ENCODE measurements around the gene SLC15A5.

Gene SLC15A5

DNA sequence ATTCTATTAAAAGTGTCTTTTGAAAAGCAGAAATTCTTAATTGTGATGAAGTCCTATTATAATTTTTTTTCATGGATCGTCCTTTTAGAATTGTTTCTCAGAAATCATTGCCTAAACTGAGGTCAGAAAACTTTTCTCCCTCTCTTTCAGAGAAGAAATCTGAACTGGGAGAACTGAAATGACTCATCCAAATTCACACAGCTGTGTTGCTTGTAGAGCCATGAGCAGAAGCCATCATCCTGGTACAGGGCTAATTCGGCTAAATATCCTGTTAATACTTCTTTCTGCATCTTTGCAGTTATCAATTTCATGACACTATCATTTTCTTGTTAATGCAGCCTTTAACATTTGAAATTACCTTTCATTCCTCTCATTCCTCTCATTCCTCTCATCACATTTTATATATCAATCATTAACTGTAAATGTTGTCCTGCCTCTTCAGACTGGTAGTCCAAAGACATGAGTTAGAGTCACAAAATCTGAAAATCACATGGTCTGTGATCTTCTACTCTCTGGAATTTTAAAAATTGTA is 15.5 kb downstream of the SLC15A5 start:
- DNase-seq (ENCODE audit: low read depth in 2 of 2): no peak

DNA sequence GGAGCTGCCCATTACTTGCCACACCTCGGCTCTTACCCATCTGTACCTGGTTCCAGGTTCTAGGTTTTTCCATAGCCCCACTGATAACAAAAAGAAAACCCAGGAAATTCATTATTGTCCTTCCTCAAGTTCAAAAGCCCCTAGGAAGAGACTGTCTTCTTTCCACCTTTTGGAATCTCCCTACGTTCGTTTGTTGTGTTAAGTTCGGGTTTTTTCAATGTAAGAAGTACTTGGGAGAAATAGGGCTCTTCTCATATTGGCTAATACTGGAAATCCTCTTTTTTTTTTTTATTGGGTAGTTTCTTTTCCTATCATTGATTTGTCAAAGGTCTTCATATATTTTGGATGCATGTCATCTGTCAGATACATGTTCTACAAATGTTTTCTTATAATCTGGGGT is 17.3 kb downstream of the SLC15A5 start:
- DNase-seq (ENCODE audit: low read depth in 2 of 2): no peak

DNA sequence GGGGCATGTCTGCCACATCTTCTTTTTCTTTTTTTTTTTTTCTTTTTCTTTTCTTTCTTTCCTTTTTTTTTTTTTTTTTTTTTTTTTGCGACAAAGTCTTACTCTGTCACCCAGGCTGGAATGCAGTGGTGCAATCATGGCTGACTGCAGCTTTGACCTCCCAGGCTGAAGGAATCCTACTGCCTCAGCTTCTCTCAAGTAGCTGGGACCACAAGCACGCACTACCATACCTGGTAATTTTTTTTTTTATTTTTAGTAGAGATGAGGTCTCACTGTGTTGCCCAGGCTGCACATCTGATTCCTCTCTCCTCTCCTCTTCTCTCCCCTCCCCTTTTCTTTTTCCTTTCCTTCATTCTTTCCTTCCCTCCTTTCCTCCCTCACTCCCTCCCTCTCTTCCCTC is 18.5 kb downstream of the SLC15A5 start:
- DNase-seq (ENCODE audit: low read depth in 2 of 2): no peak

DNA sequence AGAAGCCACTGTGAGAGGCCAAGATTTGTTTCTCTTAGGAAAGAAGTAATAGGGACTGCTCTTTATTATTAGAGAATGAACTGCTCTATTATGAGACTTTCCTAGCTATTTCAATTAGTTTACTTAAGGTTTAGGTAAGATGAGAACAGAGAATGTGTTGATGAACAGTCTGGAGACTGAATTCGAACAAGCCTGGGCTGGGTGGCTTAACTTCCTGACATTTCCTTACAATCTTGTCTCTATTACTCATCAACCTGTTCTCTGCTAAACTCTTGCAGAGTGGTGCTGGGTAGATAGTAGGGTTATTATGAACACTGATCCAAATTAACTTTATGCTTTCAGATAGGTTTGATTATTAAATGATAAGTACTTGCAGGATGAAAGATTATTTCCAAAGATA is 31.2 kb downstream of the SLC15A5 start:
- no peak for DNase-seq (ENCODE audit: low read depth in 2 of 2)

DNA sequence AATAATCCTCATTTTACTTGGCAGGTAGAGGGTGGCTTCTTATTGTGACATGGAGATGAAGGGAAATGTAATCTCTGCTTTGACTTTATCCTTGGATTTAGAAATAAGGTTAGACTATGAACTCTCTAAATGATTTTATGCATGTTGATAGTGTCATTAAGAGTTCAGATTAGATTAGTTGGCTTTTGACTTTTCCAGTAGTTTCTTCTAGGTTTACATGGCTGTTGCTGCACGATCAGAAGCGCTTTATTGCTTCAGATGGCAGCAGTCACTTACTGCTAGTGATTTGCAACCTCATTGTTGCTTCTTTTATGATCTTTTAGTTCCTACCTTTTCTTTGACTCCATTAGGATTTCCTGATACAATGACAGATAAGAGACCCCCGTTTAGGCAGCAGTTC is 32.3 kb downstream of the SLC15A5 start:
- DNase-seq (ENCODE audit: low read depth in 2 of 2): no peak

DNA sequence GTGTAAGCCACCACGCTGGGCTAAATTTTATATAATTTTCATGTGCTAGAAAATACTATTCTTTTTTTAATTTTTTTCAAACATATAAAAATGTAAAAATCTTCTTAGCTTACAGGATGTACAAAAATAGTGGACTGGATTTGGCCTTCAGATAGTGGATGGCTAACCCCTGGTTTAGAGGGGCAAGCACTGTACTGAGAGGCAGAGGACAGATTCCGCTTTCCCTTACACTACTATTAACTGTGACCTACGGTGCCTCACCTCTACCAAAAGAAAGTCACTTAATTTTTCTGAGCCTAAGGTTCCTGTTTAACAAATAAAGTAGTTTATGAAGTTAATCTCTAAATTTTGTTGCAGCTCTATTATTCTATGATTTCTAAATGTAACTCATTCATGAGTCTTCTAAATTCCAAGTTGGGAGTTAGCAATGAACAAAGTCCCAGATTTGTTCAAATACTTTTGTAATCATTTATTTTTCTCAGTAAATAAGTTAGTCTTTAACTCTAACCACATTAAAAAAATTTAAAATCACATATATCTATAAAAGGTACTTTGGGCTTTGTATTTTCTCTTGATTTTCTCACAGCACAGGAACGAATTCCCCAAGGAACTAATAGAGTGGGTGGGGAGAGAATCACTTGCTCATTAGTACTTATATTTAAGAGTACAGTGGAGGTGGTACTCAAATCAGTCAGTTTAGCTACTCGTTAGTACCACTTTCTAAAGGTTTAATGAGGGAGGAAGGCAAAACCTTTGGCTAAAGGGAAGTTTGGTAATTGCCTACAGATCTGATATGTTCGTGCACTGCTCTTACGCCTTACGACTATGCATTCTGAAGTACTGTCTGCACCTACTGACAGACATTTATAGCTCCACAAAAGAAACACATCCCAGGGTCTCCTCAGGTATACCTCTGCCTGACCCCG is 33.7 kb downstream of the SLC15A5 start:
- DNase-seq (ENCODE audit: low read depth in 2 of 2): no peak

DNA sequence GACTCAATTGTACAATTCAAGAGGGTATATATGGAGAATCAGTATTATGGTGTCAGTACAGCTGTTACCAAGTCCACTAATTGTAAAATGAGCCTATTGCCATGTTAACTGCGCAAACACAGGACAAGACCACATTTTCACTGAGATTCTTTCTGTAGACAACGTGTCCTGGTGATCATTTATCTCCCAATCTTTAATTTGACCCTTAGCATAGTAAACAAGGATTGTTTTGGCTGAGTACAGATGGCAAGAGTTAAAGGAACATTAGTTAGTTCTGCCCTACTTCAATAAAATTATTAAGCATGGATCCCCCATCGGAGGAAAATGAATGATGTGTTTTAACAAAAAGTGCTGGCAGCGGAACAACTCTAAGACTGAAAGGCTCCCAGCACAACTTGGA is 36.1 kb downstream of the SLC15A5 start:
- DNase-seq (ENCODE audit: low read depth in 2 of 2): no peak

DNA sequence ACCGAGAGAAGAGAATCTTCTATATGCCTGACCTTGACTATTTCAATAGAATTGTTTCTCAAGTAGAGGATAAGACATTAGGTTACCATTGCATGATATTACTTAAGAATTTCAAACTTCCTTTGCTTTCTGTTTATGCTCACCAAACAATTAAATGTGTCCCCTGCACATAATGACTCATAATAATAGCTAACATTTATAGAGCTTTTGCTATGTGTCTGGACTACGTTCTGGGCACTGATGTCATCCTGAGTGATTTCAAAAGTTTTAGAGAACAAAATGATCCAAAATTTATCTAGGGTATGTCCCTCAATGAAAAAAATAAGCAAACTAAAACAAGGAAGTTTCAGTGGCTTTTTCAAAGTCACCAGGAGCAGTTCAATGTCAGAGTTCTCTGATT is 38.8 kb downstream of the SLC15A5 start:
- no peak for DNase-seq (ENCODE audit: low read depth in 2 of 2)

DNA sequence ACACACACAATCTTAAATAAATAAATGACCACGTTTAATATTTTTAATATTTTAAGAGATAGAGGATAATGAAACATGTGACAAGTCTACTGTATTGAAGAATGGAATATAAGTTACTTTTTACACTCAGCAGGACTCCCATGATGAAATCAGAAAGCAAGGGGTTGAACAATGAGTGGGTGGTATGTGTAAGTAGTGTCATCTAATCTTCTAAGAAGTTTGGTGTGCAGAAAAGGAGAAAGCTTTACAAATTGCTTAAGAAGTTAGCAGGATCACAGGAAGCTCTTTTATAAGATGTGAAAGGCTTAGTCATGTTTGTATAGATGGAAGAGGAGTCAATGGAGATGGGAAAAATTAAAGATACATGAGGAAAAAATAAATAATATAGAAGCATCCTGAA is 47.8 kb downstream of the SLC15A5 start:
- no peak for DNase-seq (ENCODE audit: low read depth in 2 of 2)

DNA sequence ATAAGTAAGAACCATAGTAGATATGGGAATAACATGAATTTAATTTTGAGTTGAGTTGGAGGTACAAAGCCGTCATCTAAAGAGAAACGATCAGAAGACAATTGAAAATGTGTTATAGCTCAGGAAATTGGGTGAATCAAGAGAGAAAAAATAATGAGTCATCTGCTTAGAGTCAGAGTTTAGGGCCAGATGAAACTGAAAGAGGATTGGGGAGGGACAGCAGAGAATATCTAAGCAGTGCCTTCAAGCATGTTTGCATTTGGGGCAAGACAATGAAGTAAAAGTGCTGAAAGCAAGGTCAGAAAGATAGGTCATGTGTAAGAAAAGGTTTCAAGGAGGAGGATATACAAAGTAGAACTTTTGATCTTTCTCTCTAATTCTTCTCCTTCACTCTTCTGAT is 49.4 kb downstream of the SLC15A5 start:
- no peak for DNase-seq (ENCODE audit: low read depth in 2 of 2)

DNA sequence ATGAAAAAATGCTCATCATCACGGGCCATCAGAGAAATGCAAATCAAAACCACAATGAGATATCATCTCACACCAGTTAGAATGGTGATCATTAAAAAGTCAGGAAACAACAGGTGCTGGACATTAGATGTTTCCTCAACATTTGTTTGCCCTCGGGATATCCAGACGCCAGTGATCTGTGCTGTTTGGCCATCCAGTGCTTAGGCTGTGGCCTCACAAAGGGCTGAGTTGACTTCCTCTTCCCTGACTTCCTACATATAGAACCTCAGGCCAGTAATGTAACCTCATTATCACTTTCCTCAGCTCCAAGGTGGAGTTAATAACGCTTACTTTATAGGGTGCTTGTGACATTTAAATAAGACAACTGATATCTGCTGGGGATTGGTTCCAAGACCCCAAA is 51.8 kb downstream of the SLC15A5 start:
- no peak for DNase-seq (ENCODE audit: low read depth in 2 of 2)

DNA sequence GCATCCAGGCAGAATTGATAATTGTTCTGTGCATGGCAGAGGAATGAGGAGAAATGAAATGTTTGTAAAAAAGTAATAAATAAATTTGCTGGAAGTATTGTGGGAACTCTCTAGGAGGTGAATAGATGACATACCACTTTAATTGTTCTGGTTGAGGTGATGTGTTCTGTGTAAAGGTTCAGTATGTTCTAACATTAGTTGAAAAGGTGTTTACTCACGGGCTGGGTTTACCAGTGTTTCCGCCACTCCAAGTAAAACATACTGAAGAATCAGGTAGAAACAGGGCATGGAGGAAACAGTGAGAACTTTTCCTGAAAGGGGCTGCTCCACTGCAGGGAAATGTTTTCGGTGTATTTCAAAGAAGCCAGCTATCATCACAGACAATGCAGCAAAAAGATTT is 53.3 kb downstream of the SLC15A5 start:
- DNase-seq (ENCODE audit: low read depth in 2 of 2): no peak

DNA sequence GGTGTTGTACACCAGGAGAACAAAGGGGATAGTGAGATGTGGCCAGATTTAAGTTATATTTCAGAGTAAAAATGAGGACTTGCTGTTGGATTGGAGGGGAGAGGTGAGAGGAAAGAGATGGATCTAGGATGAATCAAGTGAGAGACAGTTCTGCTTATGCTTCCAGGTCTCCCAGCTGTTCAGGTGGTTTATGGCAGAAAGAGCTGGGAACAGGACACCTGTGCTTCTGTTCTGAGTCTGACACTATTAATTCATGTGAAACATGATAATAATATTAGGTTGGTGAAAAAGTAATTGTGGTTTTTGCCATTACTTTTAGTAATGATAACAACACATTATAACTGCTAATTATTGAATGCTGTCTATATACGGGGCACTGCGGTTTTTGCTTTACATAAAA is 55.7 kb downstream of the SLC15A5 start:
- DNase-seq (ENCODE audit: low read depth in 2 of 2): no peak

DNA sequence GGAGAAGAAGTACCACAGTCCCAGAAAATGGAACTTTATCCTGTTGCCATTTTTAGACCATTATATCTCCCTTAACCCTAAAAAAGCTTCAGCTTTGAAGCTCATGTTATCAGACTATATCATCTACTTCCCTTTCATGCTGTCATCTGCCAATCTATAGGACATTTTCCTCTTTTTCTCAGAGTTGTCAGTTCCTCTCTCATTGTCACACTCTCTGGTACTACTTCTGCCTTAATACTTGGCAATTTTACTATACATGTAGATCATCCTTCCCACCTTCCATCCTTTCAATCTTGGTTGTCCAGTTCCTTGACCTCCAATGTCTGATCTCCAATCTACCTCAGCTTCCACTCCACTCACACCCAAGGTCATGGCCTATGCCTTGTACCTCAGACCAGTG is 57.4 kb downstream of the SLC15A5 start:
- DNase-seq (ENCODE audit: low read depth in 2 of 2): no peak

DNA sequence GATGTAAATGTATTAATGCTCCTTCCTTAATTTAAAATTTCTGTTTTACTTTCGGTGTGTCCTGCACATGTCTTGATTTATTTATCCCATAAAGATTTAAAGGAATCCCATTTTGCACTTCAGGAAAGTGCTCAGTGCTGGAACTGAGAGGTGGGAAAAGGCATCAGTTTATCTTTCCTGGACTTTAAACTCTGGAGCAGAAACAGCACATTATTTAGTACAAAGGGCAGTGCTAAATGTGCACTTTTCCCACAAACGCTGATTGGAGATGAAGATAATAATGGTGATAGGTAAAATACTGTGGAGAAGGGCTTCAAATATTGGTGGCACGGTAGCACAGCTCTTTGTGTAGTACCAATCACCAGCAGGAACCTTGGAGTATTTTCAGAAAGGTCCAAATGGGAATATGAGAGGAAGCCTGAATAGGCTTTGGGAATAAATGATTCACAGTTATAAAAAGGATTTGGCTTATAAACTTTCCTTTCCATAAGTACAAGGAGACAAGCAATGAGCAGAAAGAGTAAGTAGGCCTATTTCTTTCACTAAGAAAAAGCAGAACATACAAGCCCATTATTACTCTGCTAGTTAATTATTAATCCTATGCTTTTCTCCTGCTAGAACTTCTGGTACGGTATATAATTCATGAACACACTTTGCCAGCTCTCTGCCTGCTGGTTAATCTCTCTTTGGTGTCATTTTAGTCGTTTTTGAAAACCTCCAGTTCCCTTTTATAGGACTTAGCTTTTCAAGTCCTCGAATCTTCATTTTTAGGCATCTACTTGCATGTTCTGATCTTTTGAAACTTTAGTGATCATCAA is 58.3 kb downstream of the SLC15A5 start:
- DNase-seq (ENCODE audit: low read depth in 2 of 2): no peak

DNA sequence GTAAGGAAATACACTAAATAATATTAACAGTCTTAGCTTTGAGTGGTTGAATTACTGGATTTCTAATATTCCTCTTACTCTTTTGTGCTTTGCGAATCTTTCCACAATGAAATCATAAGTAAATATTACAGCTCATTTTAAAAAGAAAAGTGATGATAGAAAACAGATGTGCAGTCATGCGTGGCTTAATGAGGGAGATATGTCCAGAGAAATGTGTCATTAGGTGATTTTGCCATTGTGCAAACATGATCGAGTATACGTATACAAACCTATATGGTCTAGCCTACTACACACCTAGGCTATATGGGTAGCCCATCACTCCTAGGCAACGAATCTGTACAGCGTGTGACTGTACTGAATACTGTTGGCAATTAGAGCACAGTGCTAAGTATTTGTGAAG is 59.3 kb downstream of the SLC15A5 start:
- DNase-seq (ENCODE audit: low read depth in 2 of 2): no peak

DNA sequence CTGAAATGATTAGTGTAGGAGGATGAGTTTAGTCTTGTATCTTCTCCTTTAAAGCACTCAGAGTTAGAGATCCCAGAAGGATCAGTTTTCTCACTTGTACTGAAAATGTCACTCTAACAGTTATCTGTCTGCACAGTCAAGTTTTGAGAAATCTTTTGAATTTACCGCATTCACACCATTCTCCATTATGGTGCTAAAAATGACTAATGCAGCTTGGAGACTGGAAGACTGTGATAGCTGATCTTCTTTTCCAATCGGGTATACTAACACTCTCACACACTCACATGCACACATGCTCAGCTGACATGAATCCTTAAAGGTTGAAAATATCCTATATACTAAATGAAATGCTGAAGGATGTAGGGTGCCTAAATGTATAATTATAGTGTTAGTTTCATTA is 65.8 kb downstream of the SLC15A5 start:
- DNase-seq (ENCODE audit: low read depth in 2 of 2): no peak

DNA sequence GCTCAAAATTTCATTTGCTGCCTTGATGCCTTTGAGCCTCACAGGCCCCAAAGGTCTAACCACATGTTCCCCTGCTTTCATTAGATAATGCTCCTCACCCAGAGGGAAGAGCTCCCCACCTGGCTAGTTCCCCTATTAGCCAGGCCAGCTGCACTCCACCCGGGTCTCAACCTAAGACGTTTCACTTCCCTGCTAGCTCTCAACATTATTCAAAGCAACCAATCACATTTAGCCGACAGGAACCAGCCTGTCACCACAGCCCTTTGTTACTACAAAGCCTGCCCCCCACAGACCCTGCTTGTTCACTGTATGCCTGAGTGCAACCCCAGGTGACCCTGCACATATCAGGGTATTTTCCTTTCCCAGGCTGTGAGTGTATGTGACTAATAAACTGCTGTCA is 78.6 kb downstream of the SLC15A5 start:
- DNase-seq (ENCODE audit: low read depth in 2 of 2): no peak

DNA sequence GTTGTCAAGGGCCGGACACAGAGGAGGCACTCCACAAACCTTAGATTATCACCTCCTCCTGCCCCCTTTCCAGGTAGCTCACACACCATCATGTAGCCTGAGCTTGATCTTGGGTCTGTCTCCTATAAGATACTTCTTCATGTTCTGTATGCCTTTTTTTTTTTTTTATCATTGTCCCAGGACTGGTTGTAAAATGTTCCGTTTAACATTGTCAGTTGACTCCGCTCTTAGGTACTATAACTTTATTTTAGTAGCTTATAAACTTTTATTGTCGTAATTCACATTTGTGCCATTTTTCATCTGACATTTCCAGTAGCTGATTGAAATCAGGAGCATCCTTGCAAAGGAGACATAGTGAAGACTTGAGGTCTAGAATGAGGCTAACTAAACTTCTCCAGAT is 79.9 kb downstream of the SLC15A5 start:
- no peak for DNase-seq (ENCODE audit: low read depth in 2 of 2)

DNA sequence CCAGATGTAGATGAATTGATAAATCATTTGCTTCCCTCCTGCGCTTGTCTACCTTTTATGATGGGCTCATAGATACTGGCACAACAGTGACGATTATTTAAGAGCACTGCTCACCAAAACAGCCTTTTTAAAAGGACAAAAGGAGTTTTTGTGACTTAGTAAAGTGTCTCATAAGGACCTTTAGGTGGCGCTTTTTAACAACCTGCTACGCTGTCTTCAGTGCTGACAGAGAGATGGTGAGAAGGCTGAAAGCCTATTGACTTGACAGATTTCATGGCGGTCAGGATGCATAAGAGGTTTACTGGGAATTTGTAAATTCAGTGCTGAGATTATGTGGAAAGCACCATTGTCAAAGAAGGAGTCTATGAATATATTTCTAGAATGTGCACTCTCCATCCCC is 87.6 kb downstream of the SLC15A5 start:
- no peak for DNase-seq (ENCODE audit: low read depth in 2 of 2)

DNA sequence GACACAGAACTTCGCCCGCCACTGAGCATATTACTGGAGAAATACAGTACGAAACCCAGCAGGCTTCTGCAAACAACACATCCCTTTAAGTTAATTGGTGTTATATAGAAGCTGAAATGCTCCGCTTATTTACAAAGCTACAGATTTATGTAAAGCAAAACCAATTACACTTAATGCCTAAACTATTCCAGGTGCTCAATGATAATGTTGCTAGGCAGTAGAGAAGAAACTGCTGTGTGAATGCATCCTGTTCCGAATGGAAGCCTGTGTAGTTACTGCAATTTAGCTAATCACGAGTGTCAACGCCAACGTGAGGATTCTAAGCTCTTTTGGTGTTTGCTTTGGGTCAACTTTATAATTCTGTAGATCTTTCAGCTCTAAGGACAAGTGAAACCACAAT is 89.8 kb downstream of the SLC15A5 start:
- DNase-seq (ENCODE audit: low read depth in 2 of 2): no peak

DNA sequence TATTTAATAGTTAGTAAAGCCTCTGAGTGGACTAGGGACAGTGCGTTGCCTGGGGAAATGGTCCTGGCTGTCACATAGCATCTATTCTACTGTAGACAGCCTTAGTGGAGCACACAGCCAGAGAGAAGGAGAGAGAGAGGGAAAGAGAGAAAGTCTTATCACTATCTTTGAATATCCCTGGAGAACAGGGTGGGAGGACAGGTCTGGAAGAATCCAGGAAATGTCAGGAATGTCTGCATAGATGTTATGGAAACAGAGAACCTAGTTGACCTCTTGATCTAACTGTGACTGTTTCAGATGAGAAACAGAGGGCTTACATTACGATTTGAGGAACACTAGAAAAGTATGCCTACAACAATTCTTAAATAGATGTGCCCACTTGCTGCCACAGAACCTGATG is 92.8 kb downstream of the SLC15A5 start:
- DNase-seq (ENCODE audit: low read depth in 2 of 2): no peak

DNA sequence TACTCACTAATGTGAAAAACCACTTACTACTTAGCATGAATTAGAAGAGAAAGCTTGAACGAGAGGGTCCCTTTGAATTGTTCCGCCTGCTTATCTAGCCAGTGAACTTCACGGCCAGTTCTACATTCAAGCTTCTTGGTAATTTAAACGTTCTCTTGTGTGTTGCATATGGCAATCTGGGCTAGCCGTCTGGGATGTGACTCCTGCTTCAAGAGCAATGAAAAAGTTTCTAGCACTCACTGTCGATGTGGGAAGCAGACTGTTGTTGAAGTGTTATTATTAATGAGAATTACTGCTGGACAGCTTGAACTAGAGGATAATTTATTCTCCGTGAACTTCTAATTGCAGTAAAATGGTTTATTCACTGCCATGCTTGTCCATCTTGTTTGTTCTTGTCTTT is 93.9 kb downstream of the SLC15A5 start:
- no peak for DNase-seq (ENCODE audit: low read depth in 2 of 2)

All from stimulated activated CD4-positive, alpha-beta T cell treated with anti-CD3 and anti-CD28 coated beads, Interleukin-1b, Interleukin-23, amount 100 ng/mL, for 4 hours (primary cell).